ENCODE data around the gene PSMD5. TPM values are rescaled to one million over a fixed set of nuclear protein-coding genes. Genes with fewer than 3 reads are reported as not detected.

Gene PSMD5
- total RNA-seq, 4 donors from 2014 or later: 30.7 to 57.5 (median 36.2) TPM

DNA sequence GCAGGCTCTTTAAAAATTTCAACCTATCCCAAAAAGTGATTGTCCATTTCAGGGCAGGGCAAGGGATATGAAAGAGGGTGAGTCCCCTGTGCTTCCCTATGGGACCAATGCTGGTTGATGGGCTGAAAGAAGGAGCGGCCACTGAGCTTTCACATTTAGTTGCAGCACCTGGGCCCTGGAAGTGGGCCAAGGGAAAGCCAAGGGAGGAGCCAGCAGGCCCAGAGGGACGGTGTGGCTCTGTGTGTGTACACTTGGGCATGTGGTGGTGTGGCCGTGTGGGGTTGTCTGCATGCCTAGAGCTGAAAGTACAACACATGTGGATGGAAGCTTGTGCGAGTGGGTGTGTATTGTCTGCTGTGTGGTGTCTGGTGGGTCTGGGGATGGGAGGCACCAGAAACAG, 14.0 kb upstream of the PSMD5 start:
- no peak for ATAC-seq (ENCODE audit: low FRiP score)
- TF ChIP-seq, protein P1, sequence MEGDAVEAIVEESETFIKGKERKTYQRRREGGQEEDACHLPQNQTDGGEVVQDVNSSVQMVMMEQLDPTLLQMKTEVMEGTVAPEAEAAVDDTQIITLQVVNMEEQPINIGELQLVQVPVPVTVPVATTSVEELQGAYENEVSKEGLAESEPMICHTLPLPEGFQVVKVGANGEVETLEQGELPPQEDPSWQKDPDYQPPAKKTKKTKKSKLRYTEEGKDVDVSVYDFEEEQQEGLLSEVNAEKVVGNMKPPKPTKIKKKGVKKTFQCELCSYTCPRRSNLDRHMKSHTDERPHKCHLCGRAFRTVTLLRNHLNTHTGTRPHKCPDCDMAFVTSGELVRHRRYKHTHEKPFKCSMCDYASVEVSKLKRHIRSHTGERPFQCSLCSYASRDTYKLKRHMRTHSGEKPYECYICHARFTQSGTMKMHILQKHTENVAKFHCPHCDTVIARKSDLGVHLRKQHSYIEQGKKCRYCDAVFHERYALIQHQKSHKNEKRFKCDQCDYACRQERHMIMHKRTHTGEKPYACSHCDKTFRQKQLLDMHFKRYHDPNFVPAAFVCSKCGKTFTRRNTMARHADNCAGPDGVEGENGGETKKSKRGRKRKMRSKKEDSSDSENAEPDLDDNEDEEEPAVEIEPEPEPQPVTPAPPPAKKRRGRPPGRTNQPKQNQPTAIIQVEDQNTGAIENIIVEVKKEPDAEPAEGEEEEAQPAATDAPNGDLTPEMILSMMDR (IDR thresholded peaks at IDR 0.05): no peak
- no peak for DNase-seq (ENCODE audit: low spot score)

DNA sequence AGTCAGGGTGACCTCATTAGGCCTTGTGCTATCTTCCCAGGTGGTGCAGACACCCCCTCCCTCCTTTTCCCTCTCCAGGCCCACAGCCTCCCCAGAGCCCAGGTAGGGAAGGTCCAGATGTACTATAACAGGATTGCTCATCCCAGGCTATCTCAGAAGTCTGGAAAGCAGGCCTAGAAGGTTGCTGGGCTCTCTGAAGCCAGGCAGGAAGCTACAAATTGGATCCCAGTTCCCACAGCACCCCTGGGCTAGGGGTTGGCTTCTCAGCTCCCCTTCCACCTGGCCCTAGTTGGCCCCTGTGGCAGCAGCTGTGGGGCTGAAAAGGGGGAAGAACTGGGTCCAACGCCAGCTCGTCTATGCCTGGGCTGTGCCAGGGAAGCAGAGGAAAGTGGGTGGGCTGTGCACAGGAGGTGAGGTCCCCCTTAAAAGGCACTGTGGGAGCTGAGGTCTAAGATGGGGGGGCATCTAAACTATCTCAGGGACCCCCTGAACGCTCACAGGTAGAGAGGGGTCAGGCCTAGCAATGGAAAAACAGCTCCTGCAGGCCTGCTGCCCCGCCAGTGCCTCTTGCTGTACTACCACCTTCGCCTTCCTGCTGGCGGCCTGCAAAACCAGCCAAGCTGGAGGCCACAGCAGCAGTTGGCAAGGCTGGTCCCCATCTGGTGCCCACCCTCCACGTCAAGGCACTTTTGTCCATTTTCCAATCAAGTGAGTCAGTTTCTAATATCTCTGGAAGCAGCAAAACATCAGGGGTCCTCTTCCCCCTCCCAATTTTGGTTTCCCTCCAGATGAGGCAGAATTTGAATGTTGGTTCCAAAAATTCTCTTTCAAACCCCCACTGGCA, 13.3 kb upstream of the PSMD5 start:
- peak; percentile 22 for ATAC-seq (ENCODE audit: low FRiP score)
- TF ChIP-seq, protein P1 (IDR thresholded peaks at IDR 0.05): no peak
- DNase-seq (ENCODE audit: low spot score): no peak

GRCh38 chr9:120854596-120855327, 12.0 kb upstream of the PSMD5 start:
- TF ChIP-seq, protein P1 (IDR thresholded peaks at IDR 0.05): no peak
- no peak for ATAC-seq (ENCODE audit: low FRiP score)
- no peak for DNase-seq (ENCODE audit: low spot score)

DNA sequence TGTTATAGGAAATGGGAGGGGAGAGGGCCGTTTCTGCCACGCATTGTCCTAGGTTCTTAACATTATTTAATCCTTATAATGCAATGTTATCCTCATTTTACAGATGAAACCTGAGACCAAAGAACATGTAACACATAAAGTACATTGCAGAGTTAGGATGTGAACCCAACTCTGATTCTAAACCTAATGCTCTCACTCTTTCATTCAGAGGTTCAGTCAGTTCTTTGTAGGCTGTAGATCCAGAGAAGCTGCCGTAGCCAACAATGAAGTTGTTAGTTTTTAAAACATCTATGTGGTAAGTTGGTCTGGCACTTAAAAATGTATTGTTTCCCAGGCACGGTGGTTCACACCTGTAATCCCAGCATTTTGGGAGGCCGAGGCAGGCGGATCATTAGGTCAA, 10.5 kb upstream of the PSMD5 start:
- DNase-seq (ENCODE audit: low spot score): no peak
- ATAC-seq (ENCODE audit: low FRiP score): no peak
- TF ChIP-seq, protein P1 (IDR thresholded peaks at IDR 0.05): no peak

- ATAC-seq (ENCODE audit: low FRiP score) (no peak), DNase-seq (ENCODE audit: low spot score) (no peak)
- TF ChIP-seq, protein P1 (IDR thresholded peaks at IDR 0.05): no peak
Measured at GRCh38 chr9:120852240-120853010, 9.7 kb upstream of the PSMD5 start.

GRCh38 chr9:120851449-120851848, 8.7 kb upstream of the PSMD5 start:
- no peak for DNase-seq (ENCODE audit: low spot score)
- no peak for ATAC-seq (ENCODE audit: low FRiP score)
- TF ChIP-seq, protein P1 (IDR thresholded peaks at IDR 0.05): no peak
